ENCODE data around the gene CHTF8. TPM values are rescaled to one million over a fixed set of nuclear protein-coding genes. Genes with fewer than 3 reads are reported as not detected.

Gene CHTF8
- total RNA-seq, 4 donors from 2014 or later: 95.8 to 124 (median 104) TPM

GRCh38 chr16:69085032-69085695 lies 47.2 kb downstream of the CHTF8 start:
- Histone ChIP-seq H3K36me3 (no peaks in the 10 kb centered on the region), H3K4me1 (peaks cover 41% of the 10 kb centered on the region in 2 donors), H3K27ac (peak overlapping the region in 2 of 3 donors; percentile 30 to 64), H3K9me3 (no peaks in the 10 kb centered on the region), H3K27me3 (no peaks in the 10 kb centered on the region), H3K4me3 (replicated peaks in 1 of 3) (no peak overlapping the region)
- TF ChIP-seq, protein P1, sequence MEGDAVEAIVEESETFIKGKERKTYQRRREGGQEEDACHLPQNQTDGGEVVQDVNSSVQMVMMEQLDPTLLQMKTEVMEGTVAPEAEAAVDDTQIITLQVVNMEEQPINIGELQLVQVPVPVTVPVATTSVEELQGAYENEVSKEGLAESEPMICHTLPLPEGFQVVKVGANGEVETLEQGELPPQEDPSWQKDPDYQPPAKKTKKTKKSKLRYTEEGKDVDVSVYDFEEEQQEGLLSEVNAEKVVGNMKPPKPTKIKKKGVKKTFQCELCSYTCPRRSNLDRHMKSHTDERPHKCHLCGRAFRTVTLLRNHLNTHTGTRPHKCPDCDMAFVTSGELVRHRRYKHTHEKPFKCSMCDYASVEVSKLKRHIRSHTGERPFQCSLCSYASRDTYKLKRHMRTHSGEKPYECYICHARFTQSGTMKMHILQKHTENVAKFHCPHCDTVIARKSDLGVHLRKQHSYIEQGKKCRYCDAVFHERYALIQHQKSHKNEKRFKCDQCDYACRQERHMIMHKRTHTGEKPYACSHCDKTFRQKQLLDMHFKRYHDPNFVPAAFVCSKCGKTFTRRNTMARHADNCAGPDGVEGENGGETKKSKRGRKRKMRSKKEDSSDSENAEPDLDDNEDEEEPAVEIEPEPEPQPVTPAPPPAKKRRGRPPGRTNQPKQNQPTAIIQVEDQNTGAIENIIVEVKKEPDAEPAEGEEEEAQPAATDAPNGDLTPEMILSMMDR (IDR thresholded peaks at IDR 0.05): no peak
- no peak for TF ChIP-seq POLR2A (IDR thresholded peaks at IDR 0.05)
- DNase-seq: no peak
- intact Hi-C loops (cut with DNase I): no loop called here
- WGBS, 2 donors: 88 to 89% methylated on average over 5 of the region's 5 CpGs

DNA sequence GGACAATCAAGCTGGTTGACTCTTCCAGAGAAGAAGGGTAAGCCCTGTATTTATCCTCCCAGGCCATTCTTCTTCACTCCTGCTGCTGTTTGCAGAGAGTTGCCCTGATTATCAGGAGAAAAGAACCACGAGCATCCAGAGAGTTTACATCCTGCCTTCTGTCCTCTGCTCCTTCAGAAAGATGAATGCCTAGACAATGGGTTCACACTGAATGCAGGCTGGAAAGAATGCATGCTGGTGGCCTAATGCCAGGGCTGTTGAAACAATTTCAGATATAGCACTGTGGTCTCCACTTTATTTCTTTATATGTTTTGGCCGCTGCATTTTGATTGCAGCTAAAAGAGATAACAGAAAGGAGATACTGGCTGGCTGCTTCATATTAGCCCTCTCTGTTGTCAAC lies 48.1 kb downstream of the CHTF8 start:
- Histone ChIP-seq H3K36me3 (no peaks in the 10 kb centered on the region), H3K27ac (peak overlapping the region in 1 of 3 donors; percentile 12)
- 50 to 54% methylated on average over 2 of the region's 2 CpGs for WGBS, 2 donors

GRCh38 chr16:69083306-69083941 lies 49.0 kb downstream of the CHTF8 start:
- TF ChIP-seq POLR2A (IDR thresholded peaks at IDR 0.05): no peak
- TF ChIP-seq, protein P1 (IDR thresholded peaks at IDR 0.05): peak in 3 of 6 experiments; percentile 31 to 45 (median 32)
- no peaks in the 10 kb centered on the region for H3K27me3 ChIP-seq
- 69 to 94% methylated on average over 8 to 16 of the region's 16 CpGs for WGBS, 2 donors
- H3K4me1 ChIP-seq: peaks cover 25 to 28% of the 10 kb centered on the region in 2 donors
- H3K9me3 ChIP-seq: no peaks in the 10 kb centered on the region
- H3K36me3 ChIP-seq: no peaks in the 10 kb centered on the region
- intact Hi-C loops (cut with DNase I): no loop called here
- DNase-seq: peak in 1 of 2 donors; percentile 37
- H3K4me3 ChIP-seq (replicated peaks in 1 of 3): no peak overlapping the region
- H3K27ac ChIP-seq: peak overlapping the region; percentile 12 to 59 (median 48)

More for the DNA sequence above, 48.1 kb downstream of the CHTF8 start:
- H3K9me3 ChIP-seq: no peaks in the 10 kb centered on the region
- DNase-seq: no peak
- intact Hi-C loops (cut with DNase I): no loop called here
- peaks cover 34 to 37% of the 10 kb centered on the region in 2 donors for H3K4me1 ChIP-seq
- TF ChIP-seq, protein P1 (IDR thresholded peaks at IDR 0.05): no peak
- no peak for TF ChIP-seq POLR2A (IDR thresholded peaks at IDR 0.05)
- no peaks in the 10 kb centered on the region for H3K27me3 ChIP-seq
- no peak overlapping the region for H3K4me3 ChIP-seq (replicated peaks in 1 of 3)

DNA sequence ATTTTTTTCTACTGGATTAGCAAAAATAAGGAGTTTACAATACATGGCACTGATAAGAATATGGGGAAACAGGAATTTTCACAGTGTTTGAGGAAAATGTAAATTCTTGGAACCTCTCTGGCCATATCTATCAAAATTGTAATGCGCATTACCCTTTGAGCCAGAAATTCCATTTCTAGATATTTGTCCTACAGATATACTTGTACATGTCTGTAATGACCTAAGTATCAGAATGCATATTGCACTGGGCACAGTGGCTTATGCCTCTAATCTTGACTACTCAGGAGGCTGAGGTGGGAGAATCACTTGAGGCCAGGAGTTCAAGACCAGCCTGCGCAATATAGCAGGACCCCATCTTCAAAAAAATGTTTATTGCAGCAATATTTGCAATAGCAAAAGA lies 52.7 kb downstream of the CHTF8 start:
- TF ChIP-seq, protein P1 (IDR thresholded peaks at IDR 0.05): no peak
- TF ChIP-seq POLR2A (IDR thresholded peaks at IDR 0.05): no peak
- no peaks in the 10 kb centered on the region for H3K9me3 ChIP-seq
- peaks cover 29 to 33% of the 10 kb centered on the region in 2 donors for H3K4me1 ChIP-seq
- no peaks in the 10 kb centered on the region for H3K27me3 ChIP-seq
- H3K27ac ChIP-seq: no peak overlapping the region
- 96 to 100% methylated on average over 2 of the region's 2 CpGs for WGBS, 2 donors
- DNase-seq: no peak
- intact Hi-C loops (cut with DNase I): loop anchor here (10.0 kb wide), 1 partner anchor 95 kb away; no protein-coding TSS in a partner anchor
- H3K4me3 ChIP-seq (replicated peaks in 1 of 3): no peak overlapping the region
- H3K36me3 ChIP-seq: no peaks in the 10 kb centered on the region

DNA sequence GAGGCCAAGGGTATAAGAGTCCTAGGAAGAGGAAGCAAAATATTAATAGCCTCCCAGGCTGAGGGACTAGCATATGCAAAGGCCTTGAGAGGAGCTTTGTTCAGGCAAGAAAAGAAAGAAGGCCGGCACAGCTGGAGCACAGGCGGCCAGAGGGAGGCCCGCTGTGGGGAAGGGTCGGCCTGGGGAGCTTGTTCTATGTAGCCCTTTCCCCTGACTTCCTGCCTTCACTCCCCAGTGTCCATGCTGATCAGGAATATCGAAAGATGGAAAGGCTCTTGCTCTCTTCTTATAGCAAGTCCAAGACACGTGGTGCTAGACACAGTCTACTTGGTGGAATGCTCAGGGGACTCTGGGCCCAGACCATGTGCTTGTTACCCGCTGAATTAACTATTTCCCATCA lies 54.3 kb downstream of the CHTF8 start:
- no peaks in the 10 kb centered on the region for H3K36me3 ChIP-seq
- DNase-seq: no peak
- peak overlapping the region; percentile 73 to 89 (median 81) for H3K27ac ChIP-seq
- H3K4me1 ChIP-seq: peaks cover 21 to 26% of the 10 kb centered on the region in 2 donors
- no peaks in the 10 kb centered on the region for H3K27me3 ChIP-seq
- TF ChIP-seq, protein P1 (IDR thresholded peaks at IDR 0.05): no peak
- TF ChIP-seq POLR2A (IDR thresholded peaks at IDR 0.05): no peak
- WGBS, 2 donors: 89 to 92% methylated on average over 7 of the region's 7 CpGs
- H3K9me3 ChIP-seq: no peaks in the 10 kb centered on the region
- H3K4me3 ChIP-seq (replicated peaks in 1 of 3): no peak overlapping the region
- intact Hi-C loops (cut with DNase I): loop anchor here (10.0 kb wide), 1 partner anchor 93 kb away; no protein-coding TSS in a partner anchor

Data from thyroid gland (tissue), 4 donors.